Natural killer cell (primary cell): Measurements from ENCODE around the gene CLEC10A. TPM values are rescaled to one million over a fixed set of nuclear protein-coding genes. Genes with fewer than 3 reads are reported as not detected.

Source experiments
- ATAC-seq, 3 donors: fragments of 150-1000 bp in 2 of 3; fragments of 200-7000 bp in 1 of 3; cut with Tn5 transposase; 1 replicate in 1 of 3; 2 replicates in 2 of 3; pipeline ENCODE4 v1.10.0; 2021; ENCODE audit warnings: mild to moderate bottlenecking in 2 of 3, moderate library complexity in 2 of 3
- DNase-seq, 2 donors: peaks; one replicate each; pipeline versions ENCODE4 v3.0.0 to v3.0.0-alpha.2; 2013 to 2021; ENCODE audit warnings: mixed read lengths in 1 of 2
- H3K27ac ChIP-seq: one replicate; pipeline ENCODE4 v1.5.1; 2013; ENCODE audit warnings: mild to moderate bottlenecking, low read length
- H3K27me3 ChIP-seq: one replicate; pipeline ENCODE4 v1.6.1; 2013; ENCODE audit warnings: low read length; ENCODE audit not compliant: control insufficient read depth, insufficient read depth
- H3K36me3 ChIP-seq: one replicate; pipeline ENCODE4 v1.6.1; 2013; ENCODE audit warnings: low read length; ENCODE audit not compliant: control insufficient read depth, insufficient read depth
- H3K4me1 ChIP-seq: one replicate; pipeline ENCODE4 v1.6.1; 2013; ENCODE audit warnings: low read length; ENCODE audit not compliant: control insufficient read depth, insufficient read depth
- H3K4me3 ChIP-seq: one replicate; pipeline ENCODE4 v1.5.1; 2013; ENCODE audit warnings: low read length
- H3K9me3 ChIP-seq: one replicate; pipeline ENCODE4 v1.6.1; 2013; ENCODE audit warnings: low read length; ENCODE audit not compliant: control insufficient read depth, insufficient read depth
- H3K27ac Mint-ChIP-seq, 2 donors: one replicate each; pipeline ENCODE4 v1.8.0; 2022; ENCODE audit warnings: mild to moderate bottlenecking in 2 of 2, mixed read lengths in 2 of 2, moderate library complexity in 1 of 2
- H3K27me3 Mint-ChIP-seq, 2 donors: one replicate each; pipeline ENCODE4 v1.8.0; 2022; ENCODE audit warnings: low read depth in 2 of 2, mixed read lengths in 2 of 2
- H3K36me3 Mint-ChIP-seq: one replicate; pipeline ENCODE4 v1.8.0; 2022; ENCODE audit warnings: mixed read lengths
- H3K4me1 Mint-ChIP-seq, 2 donors: one replicate each; pipeline ENCODE4 v1.8.0; 2022; ENCODE audit warnings: mixed read lengths in 2 of 2
- H3K4me3 Mint-ChIP-seq: one replicate; pipeline ENCODE4 v1.8.0; 2022; ENCODE audit warnings: mild to moderate bottlenecking, moderate library complexity, mixed read lengths
- H3K9me3 Mint-ChIP-seq, 2 donors: one replicate each; pipeline ENCODE4 v1.8.0; 2022; ENCODE audit warnings: mixed read lengths in 2 of 2
- CTCF ChIP-seq: fragments of 200-600 bp; IDR thresholded peaks from one replicate; pipeline ENCODE4 v1.8.0; 2022; ENCODE audit warnings: antibody characterized with exemption
- WGBS: methylation state at CpG from one replicate; pipeline ENCODE4 v1.1.7; 2013; ENCODE audit warnings: missing lambda C conversion rate; ENCODE audit not compliant: insufficient coverage; 5-methylcytosine and 5-hydroxymethylcytosine counted together
- intact Hi-C: fragments of 100-400 bp; cut with micrococcal nuclease; formaldehyde crosslinking; loops from one replicate; pipeline ENCODE4 v1.14.2; 2022
- total RNA-seq, 4 donors: library from RNA; stranded (reverse); fragments of 120-200 nt in 1 of 4; gene quantifications; one replicate each; pipeline versions ENCODE4 v1.2.3 to v1.2.4, GENCODE V29; 2013 to 2022

Gene CLEC10A
- total RNA-seq, 3 donors from 2014 or later (not counting 1 experiment from before 2014, with no cell fraction given) = 0.54 to 2.2 (median 1.8) TPM

- peaks cover 40% of the 10 kb centered on the region for H3K4me1 ChIP-seq
- H3K4me3 Mint-ChIP-seq = peak overlapping the region; percentile 75
- H3K27me3 ChIP-seq = peaks cover 3% of the 10 kb centered on the region
- H3K27ac Mint-ChIP-seq = peak overlapping the region in 1 of 2 donors; percentile 32
- H3K36me3 Mint-ChIP-seq = no peaks in the 10 kb centered on the region
- H3K27ac ChIP-seq = no peak overlapping the region
- WGBS = 74% methylated on average over 13 of the region's 16 CpGs
- no peak overlapping the region for H3K4me3 ChIP-seq
- ATAC-seq = peak; percentile 95 to 100 (median 97)
- H3K27me3 Mint-ChIP-seq = peaks cover 11 to 12% of the 10 kb centered on the region in 2 donors
- peak; percentile 53 to 60 for DNase-seq
- no peaks in the 10 kb centered on the region for H3K9me3 ChIP-seq
- intact Hi-C loops = loop anchor here (5.0 kb wide), 1 partner anchor 34 kb away; no protein-coding TSS in a partner anchor
- no peak for TF ChIP-seq CTCF
- H3K9me3 Mint-ChIP-seq = no peaks in the 10 kb centered on the region
- no peaks in the 10 kb centered on the region for H3K36me3 ChIP-seq
- H3K4me1 Mint-ChIP-seq = peaks cover 41 to 69% of the 10 kb centered on the region in 2 donors
Measured at GRCh38 chr17:7081341-7082062, 1.5 kb upstream of the CLEC10A start.

GRCh38 chr17:7080456-7081041, 498 bp upstream of the CLEC10A start:
- H3K27ac Mint-ChIP-seq = no peak overlapping the region
- 76% methylated on average over 7 of the region's 10 CpGs for WGBS
- H3K27me3 Mint-ChIP-seq = peaks cover 6% of the 10 kb centered on the region in 2 donors
- Histone ChIP-seq H3K36me3 (no peaks in the 10 kb centered on the region), H3K4me1 (peaks cover 40% of the 10 kb centered on the region), H3K27ac (no peak overlapping the region), H3K4me3 (no peak overlapping the region), H3K9me3 (no peaks in the 10 kb centered on the region), H3K27me3 (peaks cover 3% of the 10 kb centered on the region)
- no peaks in the 10 kb centered on the region for H3K36me3 Mint-ChIP-seq
- H3K4me1 Mint-ChIP-seq = peaks cover 41 to 69% of the 10 kb centered on the region in 2 donors
- H3K9me3 Mint-ChIP-seq = no peaks in the 10 kb centered on the region
- ATAC-seq (no peak), DNase-seq (no peak)
- intact Hi-C loops = loop anchor here (5.0 kb wide), 1 partner anchor 33 kb away; no protein-coding TSS in a partner anchor
- no peak for TF ChIP-seq CTCF
- no peak overlapping the region for H3K4me3 Mint-ChIP-seq

GRCh38 chr17:7078711-7079110, 1.3 kb downstream of the CLEC10A start:
- Histone ChIP-seq H3K27ac (no peak overlapping the region), H3K4me3 (no peak overlapping the region), H3K4me1 (peaks cover 37% of the 10 kb centered on the region), H3K9me3 (no peaks in the 10 kb centered on the region), H3K27me3 (no peaks in the 10 kb centered on the region), H3K36me3 (no peaks in the 10 kb centered on the region)
- H3K9me3 Mint-ChIP-seq = no peaks in the 10 kb centered on the region
- DNase-seq (no peak), ATAC-seq (no peak)
- no peak for TF ChIP-seq CTCF
- no peaks in the 10 kb centered on the region for H3K36me3 Mint-ChIP-seq
- H3K4me3 Mint-ChIP-seq = no peak overlapping the region
- H3K4me1 Mint-ChIP-seq = peaks cover 32 to 59% of the 10 kb centered on the region in 2 donors
- peaks cover 0 to 3% of the 10 kb centered on the region in 2 donors for H3K27me3 Mint-ChIP-seq
- H3K27ac Mint-ChIP-seq = peak overlapping the region in 1 of 2 donors; percentile 7
- intact Hi-C loops = no loop called here
- 95% methylated on average over 10 of the region's 10 CpGs for WGBS
